ENCODE results near the gene PRR14.

PRR14 gene

GRCh38 chr16:30650369-30651123 lies at the start of gene PRR14 (continued):
- TF ChIP-seq, protein P1, sequence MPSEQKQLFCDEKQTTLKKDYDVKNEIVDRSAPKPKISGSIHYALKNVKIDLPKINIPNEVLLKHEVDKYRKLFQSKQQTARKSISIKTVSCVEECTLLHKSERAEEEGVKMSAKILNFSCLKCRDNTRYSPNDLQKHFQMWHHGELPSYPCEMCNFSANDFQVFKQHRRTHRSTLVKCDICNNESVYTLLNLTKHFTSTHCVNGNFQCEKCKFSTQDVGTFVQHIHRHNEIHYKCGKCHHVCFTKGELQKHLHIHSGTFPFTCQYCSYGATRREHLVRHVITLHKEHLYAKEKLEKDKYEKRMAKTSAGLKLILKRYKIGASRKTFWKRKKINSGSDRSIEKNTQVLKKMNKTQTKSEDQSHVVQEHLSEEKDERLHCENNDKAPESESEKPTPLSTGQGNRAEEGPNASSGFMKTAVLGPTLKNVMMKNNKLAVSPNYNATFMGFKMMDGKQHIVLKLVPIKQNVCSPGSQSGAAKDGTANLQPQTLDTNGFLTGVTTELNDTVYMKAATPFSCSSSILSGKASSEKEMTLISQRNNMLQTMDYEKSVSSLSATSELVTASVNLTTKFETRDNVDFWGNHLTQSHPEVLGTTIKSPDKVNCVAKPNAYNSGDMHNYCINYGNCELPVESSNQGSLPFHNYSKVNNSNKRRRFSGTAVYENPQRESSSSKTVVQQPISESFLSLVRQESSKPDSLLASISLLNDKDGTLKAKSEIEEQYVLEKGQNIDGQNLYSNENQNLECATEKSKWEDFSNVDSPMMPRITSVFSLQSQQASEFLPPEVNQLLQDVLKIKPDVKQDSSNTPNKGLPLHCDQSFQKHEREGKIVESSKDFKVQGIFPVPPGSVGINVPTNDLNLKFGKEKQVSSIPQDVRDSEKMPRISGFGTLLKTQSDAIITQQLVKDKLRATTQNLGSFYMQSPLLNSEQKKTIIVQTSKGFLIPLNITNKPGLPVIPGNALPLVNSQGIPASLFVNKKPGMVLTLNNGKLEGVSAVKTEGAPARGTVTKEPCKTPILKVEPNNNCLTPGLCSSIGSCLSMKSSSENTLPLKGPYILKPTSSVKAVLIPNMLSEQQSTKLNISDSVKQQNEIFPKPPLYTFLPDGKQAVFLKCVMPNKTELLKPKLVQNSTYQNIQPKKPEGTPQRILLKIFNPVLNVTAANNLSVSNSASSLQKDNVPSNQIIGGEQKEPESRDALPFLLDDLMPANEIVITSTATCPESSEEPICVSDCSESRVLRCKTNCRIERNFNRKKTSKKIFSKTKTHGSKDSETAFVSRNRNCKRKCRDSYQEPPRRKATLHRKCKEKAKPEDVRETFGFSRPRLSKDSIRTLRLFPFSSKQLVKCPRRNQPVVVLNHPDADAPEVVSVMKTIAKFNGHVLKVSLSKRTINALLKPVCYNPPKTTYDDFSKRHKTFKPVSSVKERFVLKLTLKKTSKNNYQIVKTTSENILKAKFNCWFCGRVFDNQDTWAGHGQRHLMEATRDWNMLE (tag by site-specific recombination; conservative IDR thresholded peaks at IDR 0.05; ENCODE audit: low read depth), result peak; percentile 96
- TF ChIP-seq ZNF571 (tag by site-specific recombination; IDR thresholded peaks at IDR 0.05), result no peak
- TF ChIP-seq, protein P2, sequence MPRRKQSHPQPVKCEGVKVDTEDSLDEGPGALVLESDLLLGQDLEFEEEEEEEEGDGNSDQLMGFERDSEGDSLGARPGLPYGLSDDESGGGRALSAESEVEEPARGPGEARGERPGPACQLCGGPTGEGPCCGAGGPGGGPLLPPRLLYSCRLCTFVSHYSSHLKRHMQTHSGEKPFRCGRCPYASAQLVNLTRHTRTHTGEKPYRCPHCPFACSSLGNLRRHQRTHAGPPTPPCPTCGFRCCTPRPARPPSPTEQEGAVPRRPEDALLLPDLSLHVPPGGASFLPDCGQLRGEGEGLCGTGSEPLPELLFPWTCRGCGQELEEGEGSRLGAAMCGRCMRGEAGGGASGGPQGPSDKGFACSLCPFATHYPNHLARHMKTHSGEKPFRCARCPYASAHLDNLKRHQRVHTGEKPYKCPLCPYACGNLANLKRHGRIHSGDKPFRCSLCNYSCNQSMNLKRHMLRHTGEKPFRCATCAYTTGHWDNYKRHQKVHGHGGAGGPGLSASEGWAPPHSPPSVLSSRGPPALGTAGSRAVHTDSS (tag by site-specific recombination; IDR thresholded peaks at IDR 0.05), result no peak
- TF ChIP-seq PRDM10 (tag by site-specific recombination; IDR thresholded peaks at IDR 0.05), result peak; percentile 85
- TF ChIP-seq ZNF138 (tag by site-specific recombination; IDR thresholded peaks at IDR 0.05; ENCODE audit: borderline replicate concordance), result no peak
- peak; percentile 95 for TF ChIP-seq GLIS2 (tag by site-specific recombination; IDR thresholded peaks at IDR 0.05)
- no peak for TF ChIP-seq ZNF280C (tag by site-specific recombination; IDR thresholded peaks at IDR 0.05)
- no peak for TF ChIP-seq ZSCAN16 (tag by site-specific recombination; IDR thresholded peaks at IDR 0.05)
- TF ChIP-seq, protein P3, sequence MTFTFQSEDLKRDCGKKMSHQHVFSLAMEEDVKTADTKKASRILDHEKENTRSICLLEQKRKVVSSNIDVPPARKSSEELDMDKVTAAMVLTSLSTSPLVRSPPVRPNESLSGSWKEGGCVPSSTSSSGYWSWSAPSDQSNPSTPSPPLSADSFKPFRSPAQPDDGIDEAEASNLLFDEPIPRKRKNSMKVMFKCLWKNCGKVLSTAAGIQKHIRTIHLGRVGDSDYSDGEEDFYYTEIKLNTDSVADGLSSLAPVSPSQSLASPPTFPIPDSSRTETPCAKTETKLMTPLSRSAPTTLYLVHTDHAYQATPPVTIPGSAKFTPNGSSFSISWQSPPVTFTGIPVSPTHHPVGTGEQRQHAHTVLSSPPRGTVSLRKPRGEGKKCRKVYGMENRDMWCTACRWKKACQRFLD (tag by site-specific recombination; IDR thresholded peaks at IDR 0.05), result no peak
- TF ChIP-seq ZNF175 (tag by site-specific recombination; IDR thresholded peaks at IDR 0.05), result no peak
- no peak for TF ChIP-seq ZFP69B (tag by site-specific recombination; IDR thresholded peaks at IDR 0.05)
- no peak for TF ChIP-seq MEIS1 (CRISPR knock-in tag; IDR thresholded peaks at IDR 0.05; ENCODE audit: borderline replicate concordance)
- TF ChIP-seq ZNF350 (tag by site-specific recombination; IDR thresholded peaks at IDR 0.05), result no peak
- TF ChIP-seq, protein P4, sequence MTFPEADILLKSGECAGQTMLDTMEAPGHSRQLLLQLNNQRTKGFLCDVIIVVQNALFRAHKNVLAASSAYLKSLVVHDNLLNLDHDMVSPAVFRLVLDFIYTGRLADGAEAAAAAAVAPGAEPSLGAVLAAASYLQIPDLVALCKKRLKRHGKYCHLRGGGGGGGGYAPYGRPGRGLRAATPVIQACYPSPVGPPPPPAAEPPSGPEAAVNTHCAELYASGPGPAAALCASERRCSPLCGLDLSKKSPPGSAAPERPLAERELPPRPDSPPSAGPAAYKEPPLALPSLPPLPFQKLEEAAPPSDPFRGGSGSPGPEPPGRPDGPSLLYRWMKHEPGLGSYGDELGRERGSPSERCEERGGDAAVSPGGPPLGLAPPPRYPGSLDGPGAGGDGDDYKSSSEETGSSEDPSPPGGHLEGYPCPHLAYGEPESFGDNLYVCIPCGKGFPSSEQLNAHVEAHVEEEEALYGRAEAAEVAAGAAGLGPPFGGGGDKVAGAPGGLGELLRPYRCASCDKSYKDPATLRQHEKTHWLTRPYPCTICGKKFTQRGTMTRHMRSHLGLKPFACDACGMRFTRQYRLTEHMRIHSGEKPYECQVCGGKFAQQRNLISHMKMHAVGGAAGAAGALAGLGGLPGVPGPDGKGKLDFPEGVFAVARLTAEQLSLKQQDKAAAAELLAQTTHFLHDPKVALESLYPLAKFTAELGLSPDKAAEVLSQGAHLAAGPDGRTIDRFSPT (tag by site-specific recombination; IDR thresholded peaks at IDR 0.05), result no peak
- peak; percentile 91; the same call in 1 of the 2 replicates for TF ChIP-seq HOXA7 (CRISPR knock-in tag; IDR thresholded peaks at IDR 0.05; ENCODE audit: borderline replicate concordance)
- TF ChIP-seq ZNF24 (tag by site-specific recombination; IDR thresholded peaks at IDR 0.05), result peak; percentile 96
- no peak for TF ChIP-seq ZNF549 (tag by site-specific recombination; IDR thresholded peaks at IDR 0.05)
- TF ChIP-seq ZNF830 (tag by site-specific recombination; IDR thresholded peaks at IDR 0.05; ENCODE audit: low read depth), result no peak
- no peak for TF ChIP-seq ZNF174 (tag by site-specific recombination; IDR thresholded peaks at IDR 0.05)
